HG03039 (cell line): Measurements from ENCODE around the gene TTC33.
"Not testable (repeated sequence)": the region's sequence is repeated elsewhere in the genome, so short reads cannot be mapped to it uniquely, and the experiment has no call there.

Experiments used
- ATAC-seq: cut with Tn5 transposase; IDR thresholded peaks from one replicate; pipeline ENCODE4 v1.9.1; 2021; ENCODE audit warnings: mild to moderate bottlenecking, moderate library complexity; ENCODE audit not compliant: unreplicated experiment

Gene TTC33, protein sequence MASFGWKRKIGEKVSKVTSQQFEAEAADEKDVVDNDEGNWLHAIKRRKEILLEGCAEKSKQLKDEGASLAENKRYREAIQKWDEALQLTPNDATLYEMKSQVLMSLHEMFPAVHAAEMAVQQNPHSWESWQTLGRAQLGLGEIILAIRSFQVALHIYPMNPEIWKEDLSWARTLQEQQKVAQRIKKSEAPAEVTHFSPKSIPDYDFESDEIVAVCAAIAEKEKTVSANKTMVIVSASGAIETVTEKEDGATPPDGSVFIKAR

DNA sequence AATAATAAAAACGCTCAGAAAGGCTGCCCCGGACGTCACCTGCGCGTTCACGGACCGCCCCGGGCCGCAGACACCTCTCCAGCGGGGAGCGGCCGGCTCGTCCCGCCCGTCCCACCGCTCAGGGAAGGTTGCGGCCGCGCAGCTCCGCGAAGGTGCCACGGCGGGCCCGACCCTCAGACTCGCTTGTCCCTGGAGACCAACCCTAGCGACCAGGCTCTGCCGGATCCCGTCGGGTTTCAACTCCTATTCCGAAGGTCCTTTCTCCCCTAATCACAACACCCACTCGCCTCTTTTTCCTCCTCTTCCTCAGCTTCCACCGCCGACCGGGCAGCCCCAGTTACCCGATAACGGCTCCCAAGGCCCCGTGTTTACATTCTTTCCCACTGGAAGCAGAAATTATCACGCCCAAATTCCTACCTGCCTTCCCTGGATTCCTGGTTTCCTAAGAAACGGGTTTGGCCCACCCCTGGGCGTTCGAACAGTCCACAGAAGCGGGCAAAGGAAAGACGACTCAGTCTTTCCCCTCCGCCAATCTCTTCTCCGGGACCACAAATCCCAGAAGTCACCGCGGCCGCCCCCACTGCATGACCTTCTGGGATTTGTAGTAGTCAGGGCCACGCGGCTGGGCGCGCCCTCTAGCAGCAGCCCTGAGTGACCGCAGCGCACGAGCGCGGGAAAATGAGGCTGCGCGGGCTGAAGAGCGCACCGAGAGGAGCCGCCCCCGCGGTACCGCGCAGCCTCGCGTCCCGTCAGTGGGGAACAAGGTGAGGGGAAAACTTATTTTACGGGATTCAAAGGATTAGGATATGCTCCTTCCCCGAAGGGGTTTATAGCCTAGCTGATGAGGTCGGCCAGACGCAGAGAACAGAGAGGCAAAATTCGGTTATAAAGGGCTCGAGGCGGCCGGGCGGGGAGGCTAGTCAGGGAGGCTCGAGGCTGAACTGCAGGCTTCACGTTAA lies at the start of gene TTC33:
TSS of gene TTC33 (minus strand) at position 555 of the 959 bp plus-strand sequence. CDS start 8,943 bp downstream, outside the sequence.
- ATAC-seq: peak; percentile 91

DNA sequence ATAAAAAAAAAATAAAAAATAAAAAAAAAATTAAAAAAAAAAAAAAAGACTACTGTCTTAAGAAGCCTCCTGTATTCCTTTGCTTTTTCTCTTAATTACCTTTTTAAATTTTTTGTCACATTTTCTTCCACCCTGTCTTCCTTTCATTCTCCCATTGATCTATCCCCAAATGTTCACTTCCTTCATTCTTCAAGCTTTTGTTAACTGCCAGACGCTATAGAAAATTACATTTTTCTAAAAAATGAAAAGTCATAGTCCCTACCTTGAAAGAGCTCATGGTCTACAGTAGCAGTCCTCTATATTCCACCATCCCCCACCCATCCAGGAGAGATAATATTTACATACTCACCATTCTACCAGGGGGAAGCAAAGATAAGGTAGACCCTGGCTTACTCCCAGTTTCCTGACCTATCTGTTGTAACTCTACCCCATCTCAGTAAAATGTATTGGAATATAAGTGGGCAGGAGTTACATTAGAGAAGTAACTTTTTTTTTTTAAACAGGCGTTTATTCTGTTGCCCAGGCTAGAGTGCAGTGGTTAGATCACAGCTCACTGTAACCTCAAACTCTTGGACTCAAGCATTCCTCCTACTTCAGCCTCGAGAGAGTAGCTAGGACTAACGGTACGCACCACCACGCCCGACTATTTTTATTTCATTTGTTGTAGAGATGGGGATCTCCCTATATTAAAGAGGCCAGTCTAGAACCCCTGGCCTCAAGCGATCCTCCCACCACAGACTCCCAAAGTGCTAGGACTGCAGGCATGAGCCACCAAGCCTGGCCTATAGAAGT lies 46.2 kb upstream of the TTC33 start:
- no peak for ATAC-seq

DNA sequence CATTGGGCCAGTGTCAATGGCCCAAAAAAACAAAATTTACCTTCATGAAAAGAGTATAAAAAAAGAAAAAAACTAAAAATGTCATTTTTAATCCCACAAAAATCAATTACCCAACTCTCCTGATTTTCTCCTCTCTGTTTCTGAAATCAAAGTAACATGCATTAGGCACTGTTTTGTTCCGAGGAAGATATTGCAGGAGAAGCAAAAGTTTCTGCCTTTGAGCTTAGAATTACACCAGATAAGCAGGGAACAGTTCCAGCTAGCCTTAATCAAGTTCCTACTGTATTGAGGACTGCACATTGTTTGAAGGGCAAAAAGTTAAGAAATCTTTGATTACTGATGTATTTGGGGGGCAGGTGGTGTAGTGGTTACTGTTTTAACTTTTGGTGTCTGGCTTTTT lies 43.5 kb upstream of the TTC33 start:
- ATAC-seq: no peak

DNA sequence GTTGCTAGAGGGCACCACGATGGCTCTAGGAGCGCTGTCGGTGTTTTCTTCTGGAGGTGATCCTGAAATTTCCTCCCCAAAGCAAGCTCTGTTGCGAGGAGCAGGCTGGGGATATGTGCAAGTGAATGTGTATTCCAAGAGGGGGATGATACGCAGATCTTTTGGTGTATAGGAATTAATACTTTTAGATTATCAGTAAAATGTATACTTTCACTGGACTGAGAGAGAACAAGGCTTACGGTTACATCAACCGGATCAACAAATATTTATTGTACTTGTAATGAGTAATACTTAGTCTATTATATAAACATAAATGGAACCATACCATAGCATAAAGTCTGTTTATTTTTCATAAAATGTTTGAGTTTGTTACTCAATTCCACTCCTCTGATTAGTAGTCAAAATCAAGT lies 43.0 kb upstream of the TTC33 start:
- peak; percentile 21 for ATAC-seq

DNA sequence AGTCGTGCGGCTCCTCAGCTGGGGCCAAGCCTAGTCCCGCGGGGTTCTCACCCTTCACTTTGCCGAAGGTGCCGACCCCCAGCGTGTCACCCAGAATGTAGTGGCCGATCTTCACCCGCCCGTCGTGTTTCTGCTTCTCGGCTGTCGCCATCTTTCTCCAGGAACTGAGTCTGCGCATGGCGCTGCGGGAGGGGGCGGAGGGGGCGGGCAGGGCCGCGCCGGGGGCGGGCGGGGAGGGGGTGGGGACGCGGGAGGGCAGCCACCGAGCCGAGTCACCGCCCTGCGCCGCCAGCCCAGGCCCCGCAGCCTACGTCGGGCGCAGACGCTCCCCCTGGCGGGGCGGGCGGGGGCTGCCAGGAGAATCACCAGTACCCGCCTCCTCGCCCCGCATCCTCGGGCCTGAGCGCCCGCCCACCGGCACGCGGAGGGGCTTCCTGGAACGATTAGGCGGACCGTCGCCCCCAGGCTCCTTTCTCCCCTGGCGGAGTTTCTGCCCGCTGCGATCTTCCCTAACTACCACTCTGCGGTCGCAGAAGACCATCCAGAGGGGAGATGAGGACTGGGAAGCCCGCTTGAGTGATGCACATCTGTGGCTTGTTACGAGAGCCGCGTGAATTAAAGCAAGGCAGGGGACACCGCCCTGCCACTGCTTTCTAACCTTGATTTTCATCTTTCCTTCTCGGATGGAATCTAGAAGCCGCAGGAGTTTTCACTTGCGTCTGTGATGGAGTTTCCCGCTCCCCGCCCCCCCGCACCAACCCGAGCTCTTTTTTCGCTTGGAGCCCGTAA lies 42.4 kb upstream of the TTC33 start, which contains the start of gene PRKAA1:
TSS of gene PRKAA1 (minus strand) at position 363 of the 789 bp plus-strand sequence. CDS start at position 178, 185 bp downstream.
- peak; percentile 97 for ATAC-seq

GRCh38 chr5:40797273-40798011 lies 41.7 kb upstream of the TTC33 start:
- peak; percentile 33 for ATAC-seq

GRCh38 chr5:40796487-40796889 lies 40.7 kb upstream of the TTC33 start:
- no peak for ATAC-seq

GRCh38 chr5:40794877-40795276 lies 39.1 kb upstream of the TTC33 start:
- not testable (repeated sequence) for ATAC-seq

- not testable (repeated sequence) for ATAC-seq
Observed at GRCh38 chr5:40794340-40794739, 38.6 kb upstream of the TTC33 start.

DNA sequence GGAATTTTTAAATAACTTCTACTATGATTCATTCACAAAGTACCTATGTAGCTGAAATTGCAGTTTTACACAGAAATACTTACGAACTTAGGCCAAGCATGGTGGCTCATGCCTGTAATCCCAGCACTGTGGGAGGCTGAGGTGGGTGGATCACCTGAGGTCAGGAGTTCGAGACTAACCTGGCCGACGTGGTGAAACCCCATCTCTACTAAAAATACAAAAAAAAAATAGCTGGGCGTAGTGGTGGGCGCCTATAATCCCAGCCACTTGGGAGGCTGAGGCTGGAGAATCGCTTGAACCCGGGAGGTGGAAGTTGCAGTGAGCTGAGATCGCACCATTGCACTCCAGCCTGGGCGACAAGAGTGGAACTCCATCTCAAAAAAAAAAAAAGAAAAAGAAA lies 36.9 kb upstream of the TTC33 start:
- not testable (repeated sequence) for ATAC-seq

GRCh38 chr5:40791715-40792139 lies 36.0 kb upstream of the TTC33 start:
- no peak for ATAC-seq

GRCh38 chr5:40790947-40791593 lies 35.3 kb upstream of the TTC33 start:
- no peak for ATAC-seq

DNA sequence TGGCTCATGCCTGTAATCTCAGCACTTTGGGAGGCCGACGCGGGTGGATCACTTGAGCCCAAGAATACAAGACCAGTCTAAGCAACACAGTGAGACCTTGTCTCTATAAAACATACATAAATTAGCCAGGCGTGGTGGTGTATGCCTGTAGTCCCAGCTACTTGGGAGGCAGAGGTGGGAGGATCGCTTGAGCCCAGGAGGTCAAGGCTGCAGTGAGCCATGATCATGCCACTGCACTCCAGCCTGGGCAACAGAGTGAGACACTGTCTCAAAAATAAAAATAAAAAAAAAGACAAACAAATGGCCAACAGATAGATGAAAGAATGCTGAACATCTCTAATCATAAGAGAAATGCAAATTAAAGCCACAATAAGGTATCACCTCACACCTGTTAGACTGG lies 33.2 kb upstream of the TTC33 start:
- ATAC-seq: not testable (repeated sequence)

DNA sequence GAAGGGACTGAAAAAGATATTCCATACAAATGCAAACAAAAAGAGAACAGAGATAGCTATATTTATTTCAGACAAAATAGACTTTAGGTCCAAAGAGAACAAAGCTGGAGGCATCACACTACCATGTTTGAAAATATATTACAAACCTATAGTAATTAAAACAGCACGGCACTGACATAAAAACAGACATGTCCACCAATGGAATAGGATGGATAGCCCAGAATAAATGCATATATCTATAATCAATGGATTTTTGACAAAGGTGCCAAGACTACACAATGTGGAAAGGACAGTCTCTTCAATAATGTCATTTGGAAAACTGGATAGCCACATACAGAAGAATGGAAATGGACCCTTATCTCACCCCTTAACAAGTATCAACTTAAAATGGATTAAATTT lies 32.2 kb upstream of the TTC33 start:
- ATAC-seq: no peak

DNA sequence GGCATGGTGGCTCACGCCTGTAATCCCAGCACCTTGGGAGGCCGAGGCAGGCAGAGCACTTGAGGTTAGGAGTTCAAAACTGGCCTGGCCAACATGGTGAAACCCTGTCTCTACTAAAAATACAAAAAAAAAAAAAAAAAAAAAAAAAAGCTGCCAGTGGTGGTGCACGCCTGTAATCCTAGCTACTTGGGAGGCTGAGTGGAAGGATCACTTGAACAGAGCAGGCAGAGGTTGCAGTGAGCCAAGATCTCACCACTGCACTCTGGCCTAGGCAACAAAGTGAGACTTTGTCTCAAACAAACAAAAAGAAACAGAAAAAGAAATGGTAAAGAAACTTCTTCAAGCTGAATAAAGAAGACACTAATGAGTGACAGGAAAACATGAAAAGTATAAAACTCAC lies 30.9 kb upstream of the TTC33 start:
- not testable (repeated sequence) for ATAC-seq

DNA sequence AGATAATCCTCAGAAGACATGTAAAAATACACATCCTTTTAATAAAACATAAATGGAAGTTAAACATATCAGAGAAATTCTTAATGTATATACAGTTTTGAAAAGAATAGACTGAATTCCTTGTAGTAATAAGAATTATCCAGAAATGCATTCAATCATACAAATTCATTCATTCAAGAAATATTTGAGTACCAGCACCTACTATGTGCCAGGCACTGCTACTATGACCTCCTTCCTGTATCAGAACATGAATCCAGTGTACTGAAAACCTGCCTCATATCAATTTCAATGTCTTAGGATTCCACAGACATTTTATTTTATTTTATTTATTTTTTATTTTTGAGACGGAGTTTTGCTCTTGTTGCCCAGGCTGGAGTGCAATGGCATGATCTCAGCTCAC lies 29.2 kb upstream of the TTC33 start:
- no peak for ATAC-seq

GRCh38 chr5:40784027-40784653 lies 28.4 kb upstream of the TTC33 start:
- no peak for ATAC-seq

DNA sequence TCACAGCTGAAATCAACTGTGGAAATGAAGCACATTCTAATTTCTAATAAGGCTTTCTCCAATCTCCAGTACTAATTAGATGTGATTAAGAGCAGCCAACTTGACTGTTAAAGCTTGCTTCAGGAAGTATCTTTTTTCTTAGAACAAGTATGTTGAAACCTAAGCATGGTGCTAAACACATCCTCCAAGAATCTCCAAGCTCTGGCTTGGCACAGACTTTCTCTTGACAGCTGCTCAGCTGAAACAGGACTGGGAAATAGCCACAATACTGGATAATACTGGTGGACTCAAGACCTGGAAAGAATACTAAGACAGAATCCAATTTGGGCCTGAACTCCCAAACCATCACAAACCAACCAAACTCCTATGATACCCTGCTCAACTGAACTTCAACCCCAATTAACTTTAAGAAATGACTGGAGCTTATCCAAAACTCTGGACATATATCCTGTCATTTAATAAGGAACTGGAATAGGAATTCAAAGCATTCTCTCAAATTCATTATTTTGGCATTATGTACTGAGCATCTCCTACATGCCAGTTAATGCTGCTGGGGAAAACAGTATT lies 26.2 kb upstream of the TTC33 start:
- ATAC-seq: no peak
